H1 (cell line): ENCODE measurements around the gene FLT4. TPM values are rescaled to one million over a fixed set of nuclear protein-coding genes. Genes with fewer than 3 reads are reported as not detected.

Experiments
- CTCF ChIA-PET: fragments of 300-600 bp; sonication (Branson Sonifier 250); formaldehyde crosslinking; loops from one replicate; lab custom pipeline; 2021; ENCODE audit not compliant: partially characterized antibody; lab: Charles Lee
- POLR2A ChIA-PET: fragments of 300-600 bp; sonication (Branson Sonifier 250); formaldehyde crosslinking; loops from one replicate; lab custom pipeline; 2021; ENCODE audit warnings: inconsistent platforms; ENCODE audit not compliant: partially characterized antibody; lab: Charles Lee
- DNase-seq, 2 experiments: peaks; one replicate each; pipeline versions ENCODE4 v3.0.0 to v3.0.0-alpha.2; 2010 to 2022; ENCODE audit warnings: low spot score in 2 of 2, low read depth in 1 of 2, mixed read lengths in 1 of 2
- FAIRE-seq: peaks from 2 replicates; lab custom pipeline; 2011; peaks lifted over from hg19 to GRCh38; lab: Jason Lieb, UNC
- H2AFZ ChIP-seq: 2 replicates; pipeline ENCODE4 v1.8.1; 2012; ENCODE audit warnings: low read length, inconsistent platforms
- H2AK5ac ChIP-seq: 2 replicates; pipeline ENCODE4 v1.6.1; 2013; ENCODE audit warnings: low read depth, low read length
- H2BK120ac ChIP-seq: replicated peaks from 2 replicates; pipeline ENCODE3; 2013; ENCODE audit warnings: low read depth, low read length, inconsistent platforms
- H2BK12ac ChIP-seq: 2 replicates; pipeline ENCODE4 v1.6.1; 2013; ENCODE audit warnings: low read depth, low read length
- H2BK15ac ChIP-seq: 2 replicates; pipeline ENCODE4 v1.6.1; 2013; ENCODE audit warnings: low read length
- H2BK20ac ChIP-seq: 2 replicates; pipeline ENCODE4 v1.6.1; 2013; ENCODE audit warnings: low read length
- H2BK5ac ChIP-seq: 2 replicates; pipeline ENCODE4 v1.6.1; 2013; ENCODE audit warnings: low read depth, low read length
- H3K14ac ChIP-seq: 2 replicates; pipeline ENCODE4 v1.6.1; 2013; ENCODE audit warnings: inconsistent platforms; ENCODE audit not compliant: insufficient read length
- H3K18ac ChIP-seq: 2 replicates; pipeline ENCODE4 v1.6.1; 2013; ENCODE audit warnings: low read length; ENCODE audit errors: extremely low read depth
- H3K23ac ChIP-seq: 2 replicates; pipeline ENCODE4 v1.6.1; 2013; ENCODE audit warnings: inconsistent platforms; ENCODE audit not compliant: insufficient read length
- H3K23me2 ChIP-seq: 2 replicates; pipeline ENCODE4 v1.6.1; 2013; ENCODE audit warnings: low read depth, low read length
- H3K27ac ChIP-seq: 2 replicates; pipeline ENCODE4 v1.6.1; 2011; ENCODE audit warnings: low read depth, low read length, inconsistent platforms
- H3K27me3 ChIP-seq, 4 experiments: replicated peaks in 1 of 4; 1 replicate in 1 of 4; 2 replicates in 3 of 4; pipeline versions ENCODE4 v1.6.1 to v1.8.1; 2011 to 2013; ENCODE audit warnings: low read length in 3 of 4, mild to moderate bottlenecking in 3 of 4, inconsistent platforms in 2 of 4, mixed read lengths in 2 of 4, moderate library complexity in 1 of 4; ENCODE audit not compliant: control insufficient read depth in 3 of 4, insufficient read depth in 3 of 4; ENCODE audit errors: extremely low read depth in 1 of 4
- H3K36me3 ChIP-seq, 4 experiments: 2 replicates each; pipeline versions ENCODE4 v1.6.1 to v1.8.1; 2011 to 2013; ENCODE audit warnings: mild to moderate bottlenecking in 4 of 4, low read length in 3 of 4, moderate library complexity in 2 of 4, control low read depth in 1 of 4, inconsistent platforms in 1 of 4; ENCODE audit not compliant: insufficient read depth in 4 of 4, control insufficient read depth in 2 of 4
- H3K4ac ChIP-seq: replicated peaks from 2 replicates; pipeline ENCODE3; 2013; ENCODE audit warnings: low read length, low read depth, mixed read lengths, inconsistent platforms; ENCODE audit not compliant: insufficient read length
- H3K4me1 ChIP-seq, 4 experiments: replicated peaks in 1 of 4; 1 replicate in 1 of 4; 2 replicates in 3 of 4; pipeline versions ENCODE4 v1.6.1 to v1.8.1; 2011 to 2013; ENCODE audit warnings: low read length in 3 of 4, inconsistent platforms in 2 of 4, mixed read lengths in 1 of 4; ENCODE audit not compliant: insufficient read depth in 4 of 4, control insufficient read depth in 3 of 4
- H3K4me2 ChIP-seq, 2 experiments: 2 replicates each; pipeline versions ENCODE4 v1.6.1 to v1.8.1; 2011 to 2013; ENCODE audit warnings: low read depth in 2 of 2, low read length in 2 of 2, control low read depth in 1 of 2, inconsistent platforms in 1 of 2, mild to moderate bottlenecking in 1 of 2; ENCODE audit not compliant: insufficient read depth in 1 of 2
- H3K4me3 ChIP-seq, 4 experiments: fragments of 200-600, 300-600 bp in 1 of 4; sonication (generic), shearing (Covaris generic), sonication (Bioruptor Twin) in 1 of 4; 2 replicates each; pipeline versions ENCODE4 v1.5.1 to v1.8.1; 2011 to 2016; ENCODE audit warnings: low read length in 4 of 4, low read depth in 3 of 4, control low read depth in 2 of 4, inconsistent platforms in 2 of 4, mild to moderate bottlenecking in 2 of 4, mixed read lengths in 1 of 4, moderate library complexity in 1 of 4; ENCODE audit not compliant: insufficient read depth in 2 of 4; ENCODE audit errors: extremely low read depth in 1 of 4
- H3K56ac ChIP-seq: replicated peaks from 2 replicates; pipeline ENCODE3; 2013; ENCODE audit warnings: low read depth, mild to moderate bottlenecking, mixed read lengths, low read length, inconsistent platforms; ENCODE audit not compliant: insufficient read length
- H3K79me1 ChIP-seq: 2 replicates; pipeline ENCODE4 v1.6.1; 2013; ENCODE audit warnings: low read depth, low read length, control low read depth
- H3K79me2 ChIP-seq, 2 experiments: 2 replicates each; pipeline versions ENCODE4 v1.6.1 to v1.8.1; 2012 to 2013; ENCODE audit warnings: low read length in 2 of 2, mild to moderate bottlenecking in 2 of 2, inconsistent platforms in 1 of 2; ENCODE audit not compliant: insufficient read depth in 2 of 2, control insufficient read depth in 1 of 2
- H3K9ac ChIP-seq, 4 experiments: replicated peaks in 1 of 4; 1 replicate in 1 of 4; 2 replicates in 3 of 4; pipeline versions ENCODE4 v1.6.1 to v1.8.1; 2011 to 2013; ENCODE audit warnings: low read depth in 3 of 4, low read length in 3 of 4, control low read depth in 2 of 4, mild to moderate bottlenecking in 2 of 4, moderate library complexity in 2 of 4, inconsistent platforms in 1 of 4; ENCODE audit errors: extremely low read depth in 1 of 4
- H3K9me3 ChIP-seq, 2 experiments: 2 replicates each; pipeline versions ENCODE4 v1.6.1 to v1.8.1; 2012 to 2013; ENCODE audit warnings: mild to moderate bottlenecking in 2 of 2, moderate library complexity in 2 of 2, control low read depth in 1 of 2, inconsistent platforms in 1 of 2, low read depth in 1 of 2, low read length in 1 of 2, mixed read lengths in 1 of 2; ENCODE audit not compliant: insufficient read depth in 2 of 2
- H4K20me1 ChIP-seq, 2 experiments: replicated peaks in 1 of 2; 2 replicates each; pipeline versions ENCODE3 to v1.8.1; 2011 to 2013; ENCODE audit warnings: inconsistent platforms in 2 of 2, low read length in 2 of 2, mild to moderate bottlenecking in 1 of 2; ENCODE audit not compliant: insufficient read depth in 2 of 2, control insufficient read depth in 1 of 2
- H4K5ac ChIP-seq: 2 replicates; pipeline ENCODE4 v1.6.1; 2013; ENCODE audit warnings: low read length, low read depth, mixed read lengths, inconsistent platforms; ENCODE audit not compliant: insufficient read length
- H4K8ac ChIP-seq: 2 replicates; pipeline ENCODE4 v1.8.0; 2013; ENCODE audit warnings: mild to moderate bottlenecking, moderate library complexity, low read length, inconsistent platforms; ENCODE audit not compliant: insufficient read depth; ENCODE audit errors: extremely low read depth
- H4K91ac ChIP-seq: replicated peaks from 2 replicates; pipeline ENCODE3; 2013; ENCODE audit warnings: low read length, mixed read lengths, inconsistent platforms; ENCODE audit not compliant: insufficient read length
- EZH2 ChIP-seq: fragments of 200-600 bp; sonication (generic); IDR thresholded peaks from 2 replicates; pipeline ENCODE4 v1.7.1; 2012; ENCODE audit warnings: low read depth, mild to moderate bottlenecking, moderate library complexity, low read length, inconsistent platforms; ENCODE audit not compliant: severe bottlenecking
- JUN ChIP-seq: IDR thresholded peaks from 2 replicates; pipeline ENCODE4 v1.6.1; 2011; ENCODE audit warnings: low read depth, mild to moderate bottlenecking, improper control_type of control experiment, low read length
- KDM1A ChIP-seq: fragments of 200-600, 300-600 bp; sonication (generic); IDR thresholded peaks from 2 replicates; pipeline ENCODE4 v1.7.1; 2016; ENCODE audit warnings: mild to moderate bottlenecking, low read length, borderline replicate concordance
- MAFK ChIP-seq: IDR thresholded peaks from 2 replicates; pipeline ENCODE4 v1.6.1; 2012; ENCODE audit warnings: low read depth, mild to moderate bottlenecking, improper control_type of control experiment, low read length
- NANOG ChIP-seq: IDR thresholded peaks from 2 replicates; pipeline ENCODE4 v1.6.1; 2011; ENCODE audit warnings: low read length, low read depth, mild to moderate bottlenecking, inconsistent platforms; ENCODE audit not compliant: insufficient read depth, poor library complexity, severe bottlenecking
- SRF ChIP-seq: IDR thresholded peaks from 2 replicates; pipeline ENCODE4 v1.6.1; 2011; ENCODE audit warnings: mild to moderate bottlenecking, low read depth, low read length, moderate library complexity
- WGBS, 2 experiments: shearing (Covaris generic) in 1 of 2; methylation state at CpG; one replicate each; pipeline versions ENCODE4 v1.1.6 to v1.1.7; 2013 to 2015; ENCODE audit warnings: low lambda C conversion rate in 2 of 2, mixed read lengths in 2 of 2, inconsistent platforms in 1 of 2, low coverage in 1 of 2, missing lambda C conversion rate in 1 of 2; ENCODE audit not compliant: insufficient replicate concordance in 2 of 2, insufficient coverage in 1 of 2, insufficient read length in 1 of 2; ENCODE audit errors: extremely low coverage in 1 of 2, missing lambda C conversion rate in 1 of 2; 5-methylcytosine and 5-hydroxymethylcytosine counted together
- polyA plus RNA-seq, 7 experiments: library from polyadenylated mRNA; depleted of rRNA in 3 of 7; stranded (reverse) in 5 of 7; unstranded in 2 of 7; fragments of >200 nt in 5 of 7; fragments of 200-250 nt in 2 of 7; gene quantifications; 1 replicate in 5 of 7; 2 replicates in 1 of 7; 4 replicates in 1 of 7; pipeline versions ENCODE4 v1.2.1 to v1.2.3, GENCODE V29; 2011 to 2013; ENCODE audit warnings: missing spikeins in 2 of 7, mixed read lengths in 2 of 7
- total RNA-seq: library from RNA; stranded (reverse); fragmentation: NEBNext Ultra II Directional; extraction: Animal tissue kit (Norgen Biotek cat#: 25700); gene quantifications from 2 replicates; pipeline ENCODE4 v1.2.1, GENCODE V29; 2021

FLT4 gene
- total and polyA plus RNA-seq, 2 of the 8 experiments (the other 6 are each of a cell fraction or from before 2014, with no cell fraction given), result 6.5 to 7.7 TPM

DNA sequence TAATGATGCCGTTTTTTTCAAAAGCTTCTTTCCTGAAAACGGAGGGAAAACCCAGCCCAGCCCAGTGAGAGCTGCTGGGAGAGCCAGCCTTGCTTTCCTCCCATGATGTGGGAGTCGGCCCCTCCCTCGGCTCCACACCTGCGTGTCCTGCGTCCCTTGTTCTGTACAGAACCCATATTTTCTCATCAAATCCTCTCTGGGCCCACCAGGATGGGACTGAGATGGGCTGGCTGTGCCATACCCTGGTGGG lies 8.9 kb downstream of the FLT4 start:
- no peak overlapping the region for H4K5ac ChIP-seq
- no peak overlapping the region for H3K56ac ChIP-seq

More for the DNA sequence above, 8.9 kb downstream of the FLT4 start:
- H2BK5ac ChIP-seq, result no peak overlapping the region
- peaks cover 0 to 4% of the 10 kb centered on the region in 2 experiments for H4K20me1 ChIP-seq
- peaks cover 6% of the 10 kb centered on the region; the same call in 1 of the 2 replicates for H3K23me2 ChIP-seq
- H3K27ac ChIP-seq, result no peak overlapping the region
- ChIA-PET CTCF (interaction anchor here (0.6 to 3.9 kb wide), 4 partner anchors 8 to 37 kb away, joined by 3 to 22 read pairs (median 4); no protein-coding TSS in a partner anchor), POLR2A (no interaction called here)
- no peak overlapping the region for H3K4me3 ChIP-seq
- H3K9ac ChIP-seq, result no peak overlapping the region
- H3K27me3 ChIP-seq, result no peaks in the 10 kb centered on the region
- no peaks in the 10 kb centered on the region for H3K79me2 ChIP-seq
- FAIRE-seq (no peak), DNase-seq (no peak)
- no peak overlapping the region for H3K18ac ChIP-seq
- no peak overlapping the region for H2BK20ac ChIP-seq
- no peak overlapping the region for H2BK15ac ChIP-seq
- no peaks in the 10 kb centered on the region for H3K4me1 ChIP-seq
- H3K14ac ChIP-seq, result no peak overlapping the region
- no peak overlapping the region for H3K4ac ChIP-seq
- 87% methylated on average over 6 of the region's 6 CpGs; no CpG with 5 or more reads in 1 of the 2 experiments for WGBS, 2 experiments
- H2AFZ ChIP-seq, result no peak overlapping the region
- no peak overlapping the region for H2AK5ac ChIP-seq
- H3K36me3 ChIP-seq, result no peaks in the 10 kb centered on the region
- no peak overlapping the region for H3K23ac ChIP-seq
- no peak overlapping the region for H2BK12ac ChIP-seq
- no peak overlapping the region for H2BK120ac ChIP-seq
- no peaks in the 10 kb centered on the region for H3K79me1 ChIP-seq
- no peak overlapping the region for H3K4me2 ChIP-seq
- TF ChIP-seq KDM1A, result no peak
- no peak for TF ChIP-seq EZH2
- no peak for TF ChIP-seq MAFK
- TF ChIP-seq SRF, result no peak
- TF ChIP-seq JUN, result no peak
- no peak for TF ChIP-seq NANOG
- H3K9me3 ChIP-seq, result no peaks in the 10 kb centered on the region
- H4K8ac ChIP-seq, result no peak overlapping the region
- no peak overlapping the region for H4K91ac ChIP-seq
